ENCODE data around the gene CCRL2. TPM values are rescaled to one million over a fixed set of nuclear protein-coding genes. Genes with fewer than 3 reads are reported as not detected.

CCRL2 gene
- total RNA-seq, 1 experiment from 2014 or later: not detected

DNA sequence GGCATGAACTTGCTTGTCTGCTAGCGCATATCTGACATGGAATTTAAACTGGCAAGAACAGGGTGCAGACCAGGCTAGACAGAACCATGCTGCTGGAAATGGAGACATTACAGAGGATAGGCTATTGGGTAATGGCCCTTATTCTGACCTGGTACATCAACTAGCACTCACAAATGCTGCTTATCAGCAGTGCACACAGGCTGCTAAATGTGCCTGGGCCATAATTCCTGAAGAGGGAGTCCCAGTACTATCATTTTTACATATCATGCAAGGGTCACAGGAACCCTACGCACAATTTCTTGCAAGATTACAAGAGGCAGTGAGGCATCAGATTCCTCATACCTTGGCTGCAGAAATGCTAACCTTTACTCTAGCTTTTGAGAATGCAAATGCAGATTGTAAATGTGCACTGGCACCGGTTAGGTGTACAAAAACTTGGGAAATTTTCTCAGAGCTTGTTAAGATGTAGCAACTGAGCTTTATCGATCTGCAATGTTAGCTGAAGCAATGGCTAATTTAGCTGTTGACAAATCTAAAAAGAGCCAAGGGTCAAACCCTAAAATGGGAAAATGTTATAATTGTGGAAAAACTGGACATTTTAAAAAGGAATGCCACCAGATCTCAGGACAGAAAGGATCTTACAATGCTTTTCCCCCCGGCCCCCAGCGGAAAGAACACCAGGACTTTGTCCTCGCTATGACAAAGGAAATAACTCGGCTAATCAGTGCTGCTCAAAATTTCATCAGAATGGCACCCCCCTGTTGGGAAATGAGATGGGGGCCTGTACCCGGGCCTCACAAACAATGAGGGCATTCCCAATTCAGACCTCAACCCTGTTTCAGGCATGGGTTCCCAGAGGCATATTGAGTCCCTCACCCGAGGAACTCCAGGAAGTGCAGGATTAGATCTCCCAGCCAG is 21.1 kb downstream of the CCRL2 start:
- Mint-ChIP-seq H3K9me3 (peaks cover 29% of the 10 kb centered on the region), H3K4me1 (0 out of 2 replicates have a peak, but pooled peaks cover 3% of the 10 kb centered on the region), H3K27me3 (ENCODE audit: low read depth) (peaks cover 6% of the 10 kb centered on the region; the same call in 1 of the 2 replicates), H3K36me3 (peaks cover 27% of the 10 kb centered on the region), H3K27ac (no peak overlapping the region), H3K4me3 (no peak overlapping the region)
- ATAC-seq: no peak
- no peak for DNase-seq (ENCODE audit: low spot score)
- no peak for TF ChIP-seq FOXK1 (CRISPR knock-in tag; IDR thresholded peaks at IDR 0.05)
- TF ChIP-seq ATF1 (CRISPR knock-in tag; IDR thresholded peaks at IDR 0.05): no peak
- TF ChIP-seq TEAD1 (CRISPR knock-in tag; IDR thresholded peaks at IDR 0.05): no peak
- TF ChIP-seq, protein P1, sequence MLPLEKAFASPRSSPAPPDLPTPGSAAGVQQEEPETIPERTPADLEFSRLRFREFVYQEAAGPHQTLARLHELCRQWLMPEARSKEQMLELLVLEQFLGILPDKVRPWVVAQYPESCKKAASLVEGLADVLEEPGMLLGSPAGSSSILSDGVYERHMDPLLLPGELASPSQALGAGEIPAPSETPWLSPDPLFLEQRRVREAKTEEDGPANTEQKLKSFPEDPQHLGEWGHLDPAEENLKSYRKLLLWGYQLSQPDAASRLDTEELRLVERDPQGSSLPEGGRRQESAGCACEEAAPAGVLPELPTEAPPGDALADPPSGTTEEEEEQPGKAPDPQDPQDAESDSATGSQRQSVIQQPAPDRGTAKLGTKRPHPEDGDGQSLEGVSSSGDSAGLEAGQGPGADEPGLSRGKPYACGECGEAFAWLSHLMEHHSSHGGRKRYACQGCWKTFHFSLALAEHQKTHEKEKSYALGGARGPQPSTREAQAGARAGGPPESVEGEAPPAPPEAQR (CRISPR knock-in tag; IDR thresholded peaks at IDR 0.05): no peak
- TF ChIP-seq, protein P2, sequence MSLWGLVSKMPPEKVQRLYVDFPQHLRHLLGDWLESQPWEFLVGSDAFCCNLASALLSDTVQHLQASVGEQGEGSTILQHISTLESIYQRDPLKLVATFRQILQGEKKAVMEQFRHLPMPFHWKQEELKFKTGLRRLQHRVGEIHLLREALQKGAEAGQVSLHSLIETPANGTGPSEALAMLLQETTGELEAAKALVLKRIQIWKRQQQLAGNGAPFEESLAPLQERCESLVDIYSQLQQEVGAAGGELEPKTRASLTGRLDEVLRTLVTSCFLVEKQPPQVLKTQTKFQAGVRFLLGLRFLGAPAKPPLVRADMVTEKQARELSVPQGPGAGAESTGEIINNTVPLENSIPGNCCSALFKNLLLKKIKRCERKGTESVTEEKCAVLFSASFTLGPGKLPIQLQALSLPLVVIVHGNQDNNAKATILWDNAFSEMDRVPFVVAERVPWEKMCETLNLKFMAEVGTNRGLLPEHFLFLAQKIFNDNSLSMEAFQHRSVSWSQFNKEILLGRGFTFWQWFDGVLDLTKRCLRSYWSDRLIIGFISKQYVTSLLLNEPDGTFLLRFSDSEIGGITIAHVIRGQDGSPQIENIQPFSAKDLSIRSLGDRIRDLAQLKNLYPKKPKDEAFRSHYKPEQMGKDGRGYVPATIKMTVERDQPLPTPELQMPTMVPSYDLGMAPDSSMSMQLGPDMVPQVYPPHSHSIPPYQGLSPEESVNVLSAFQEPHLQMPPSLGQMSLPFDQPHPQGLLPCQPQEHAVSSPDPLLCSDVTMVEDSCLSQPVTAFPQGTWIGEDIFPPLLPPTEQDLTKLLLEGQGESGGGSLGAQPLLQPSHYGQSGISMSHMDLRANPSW (CRISPR knock-in tag; conservative IDR thresholded peaks at IDR 0.05; ENCODE audit: low read depth): no peak
- TF ChIP-seq MXD4 (CRISPR knock-in tag; IDR thresholded peaks at IDR 0.05; ENCODE audit: borderline replicate concordance): no peak
- no peak for TF ChIP-seq ELF4 (CRISPR knock-in tag; IDR thresholded peaks at IDR 0.05; ENCODE audit: low read depth)
- TF ChIP-seq, protein P3, sequence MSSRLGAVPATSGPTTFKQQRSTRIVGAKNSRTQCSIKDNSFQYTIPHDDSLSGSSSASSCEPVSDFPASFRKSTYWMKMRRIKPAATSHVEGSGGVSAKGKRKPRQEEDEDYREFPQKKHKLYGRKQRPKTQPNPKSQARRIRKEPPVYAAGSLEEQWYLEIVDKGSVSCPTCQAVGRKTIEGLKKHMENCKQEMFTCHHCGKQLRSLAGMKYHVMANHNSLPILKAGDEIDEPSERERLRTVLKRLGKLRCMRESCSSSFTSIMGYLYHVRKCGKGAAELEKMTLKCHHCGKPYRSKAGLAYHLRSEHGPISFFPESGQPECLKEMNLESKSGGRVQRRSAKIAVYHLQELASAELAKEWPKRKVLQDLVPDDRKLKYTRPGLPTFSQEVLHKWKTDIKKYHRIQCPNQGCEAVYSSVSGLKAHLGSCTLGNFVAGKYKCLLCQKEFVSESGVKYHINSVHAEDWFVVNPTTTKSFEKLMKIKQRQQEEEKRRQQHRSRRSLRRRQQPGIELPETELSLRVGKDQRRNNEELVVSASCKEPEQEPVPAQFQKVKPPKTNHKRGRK (CRISPR knock-in tag; IDR thresholded peaks at IDR 0.05; ENCODE audit: borderline replicate concordance): no peak
- TF ChIP-seq RELA (CRISPR knock-in tag; IDR thresholded peaks at IDR 0.05; ENCODE audit: borderline replicate concordance): no peak
- no peak for TF ChIP-seq NFATC4 (CRISPR knock-in tag; IDR thresholded peaks at IDR 0.05)
- TF ChIP-seq, protein P4, sequence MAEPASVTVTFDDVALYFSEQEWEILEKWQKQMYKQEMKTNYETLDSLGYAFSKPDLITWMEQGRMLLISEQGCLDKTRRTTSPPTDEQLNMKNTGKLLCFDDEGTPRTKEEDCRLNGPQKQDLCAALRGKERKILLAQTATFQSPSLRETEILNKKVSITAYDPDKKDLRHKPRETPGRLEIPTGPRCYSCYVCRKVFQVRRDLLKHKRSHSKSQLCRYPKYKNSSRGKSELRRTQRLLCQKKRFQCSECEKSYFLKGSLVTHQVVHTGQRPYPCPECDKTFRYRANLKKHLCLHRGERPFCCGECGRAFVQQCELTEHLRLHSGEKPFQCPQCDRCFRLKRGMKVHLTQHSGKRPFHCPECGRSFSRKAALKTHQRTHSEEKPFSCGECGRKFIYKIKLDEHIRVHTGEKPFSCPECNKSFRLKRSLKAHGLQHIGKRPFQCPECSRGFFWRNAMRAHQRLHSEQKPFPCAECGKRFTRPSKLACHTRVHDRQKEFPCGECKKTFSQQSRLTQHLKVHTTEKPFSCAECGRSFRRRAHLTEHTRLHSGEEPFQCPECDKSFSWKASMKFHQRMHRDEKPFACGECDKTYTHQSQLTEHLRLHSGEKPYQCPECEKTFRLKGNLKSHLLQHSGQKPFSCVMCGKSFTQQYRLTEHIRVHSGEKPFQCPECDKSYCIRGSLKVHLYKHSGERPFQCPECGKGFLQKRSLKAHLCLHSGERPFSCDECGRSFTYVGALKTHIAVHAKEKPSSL (CRISPR knock-in tag; conservative IDR thresholded peaks at IDR 0.05): no peak
- TF ChIP-seq ZNF138 (CRISPR knock-in tag; conservative IDR thresholded peaks at IDR 0.05): no peak
- TF ChIP-seq TP53 (CRISPR knock-in tag; IDR thresholded peaks at IDR 0.05): no peak
- no peak for TF ChIP-seq ZNF671 (CRISPR knock-in tag; IDR thresholded peaks at IDR 0.05)
- POLR2A ChIA-PET: no interaction called here
- CTCF ChIA-PET: interaction anchor here (0.9 to 2.0 kb wide), 5 partner anchors 22 to 58 kb away, joined by 3 to 7 read pairs (median 4); partner anchors contain the start of gene CCR5

DNA sequence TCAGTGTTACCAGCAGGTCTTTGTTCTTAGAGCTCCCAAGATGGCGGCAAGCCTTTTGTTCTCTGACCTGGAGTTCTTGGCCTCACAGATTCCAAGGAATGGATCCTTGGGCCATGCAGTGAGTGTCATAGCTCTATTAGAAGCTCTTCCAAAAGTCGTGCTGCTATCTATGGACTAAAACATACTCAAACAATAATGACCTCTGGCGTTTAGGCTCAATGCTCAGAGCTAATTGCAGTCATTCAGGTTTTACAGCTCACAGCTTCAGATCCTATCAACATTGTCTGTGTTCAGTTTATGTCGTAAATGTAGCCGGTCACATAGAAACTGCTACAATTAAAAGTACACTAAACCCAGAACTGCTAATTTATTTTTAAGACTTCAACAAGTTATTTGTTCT is 22.2 kb downstream of the CCRL2 start:
- Mint-ChIP-seq H3K9me3 (peaks cover 38% of the 10 kb centered on the region), H3K27me3 (ENCODE audit: low read depth) (peaks cover 6% of the 10 kb centered on the region; the same call in 1 of the 2 replicates), H3K4me1 (0 out of 2 replicates have a peak, but pooled peaks cover 3% of the 10 kb centered on the region), H3K4me3 (no peak overlapping the region), H3K27ac (no peak overlapping the region), H3K36me3 (peaks cover 31% of the 10 kb centered on the region)
- CTCF ChIA-PET: interaction anchor here (1.0 to 2.0 kb wide), 6 partner anchors 14 to 221 kb away, joined by 3 to 5 read pairs (median 4); partner anchors contain the start of genes CCR1 and CCR5
- no peak for DNase-seq (ENCODE audit: low spot score)
- POLR2A ChIA-PET: no interaction called here
- ATAC-seq: no peak
- TF ChIP-seq OVOL2 (CRISPR knock-in tag; IDR thresholded peaks at IDR 0.05; ENCODE audit: borderline replicate concordance) (no peak), JAZF1 (CRISPR knock-in tag; IDR thresholded peaks at IDR 0.05) (no peak), TEAD4 (CRISPR knock-in tag; IDR thresholded peaks at IDR 0.05) (no peak), ZNF232 (CRISPR knock-in tag; IDR thresholded peaks at IDR 0.05) (no peak), ZNF263 (CRISPR knock-in tag; IDR thresholded peaks at IDR 0.05; ENCODE audit: low read depth) (no peak)
- TF ChIP-seq, protein P5, sequence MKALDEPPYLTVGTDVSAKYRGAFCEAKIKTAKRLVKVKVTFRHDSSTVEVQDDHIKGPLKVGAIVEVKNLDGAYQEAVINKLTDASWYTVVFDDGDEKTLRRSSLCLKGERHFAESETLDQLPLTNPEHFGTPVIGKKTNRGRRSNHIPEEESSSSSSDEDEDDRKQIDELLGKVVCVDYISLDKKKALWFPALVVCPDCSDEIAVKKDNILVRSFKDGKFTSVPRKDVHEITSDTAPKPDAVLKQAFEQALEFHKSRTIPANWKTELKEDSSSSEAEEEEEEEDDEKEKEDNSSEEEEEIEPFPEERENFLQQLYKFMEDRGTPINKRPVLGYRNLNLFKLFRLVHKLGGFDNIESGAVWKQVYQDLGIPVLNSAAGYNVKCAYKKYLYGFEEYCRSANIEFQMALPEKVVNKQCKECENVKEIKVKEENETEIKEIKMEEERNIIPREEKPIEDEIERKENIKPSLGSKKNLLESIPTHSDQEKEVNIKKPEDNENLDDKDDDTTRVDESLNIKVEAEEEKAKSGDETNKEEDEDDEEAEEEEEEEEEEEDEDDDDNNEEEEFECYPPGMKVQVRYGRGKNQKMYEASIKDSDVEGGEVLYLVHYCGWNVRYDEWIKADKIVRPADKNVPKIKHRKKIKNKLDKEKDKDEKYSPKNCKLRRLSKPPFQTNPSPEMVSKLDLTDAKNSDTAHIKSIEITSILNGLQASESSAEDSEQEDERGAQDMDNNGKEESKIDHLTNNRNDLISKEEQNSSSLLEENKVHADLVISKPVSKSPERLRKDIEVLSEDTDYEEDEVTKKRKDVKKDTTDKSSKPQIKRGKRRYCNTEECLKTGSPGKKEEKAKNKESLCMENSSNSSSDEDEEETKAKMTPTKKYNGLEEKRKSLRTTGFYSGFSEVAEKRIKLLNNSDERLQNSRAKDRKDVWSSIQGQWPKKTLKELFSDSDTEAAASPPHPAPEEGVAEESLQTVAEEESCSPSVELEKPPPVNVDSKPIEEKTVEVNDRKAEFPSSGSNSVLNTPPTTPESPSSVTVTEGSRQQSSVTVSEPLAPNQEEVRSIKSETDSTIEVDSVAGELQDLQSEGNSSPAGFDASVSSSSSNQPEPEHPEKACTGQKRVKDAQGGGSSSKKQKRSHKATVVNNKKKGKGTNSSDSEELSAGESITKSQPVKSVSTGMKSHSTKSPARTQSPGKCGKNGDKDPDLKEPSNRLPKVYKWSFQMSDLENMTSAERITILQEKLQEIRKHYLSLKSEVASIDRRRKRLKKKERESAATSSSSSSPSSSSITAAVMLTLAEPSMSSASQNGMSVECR (CRISPR knock-in tag; IDR thresholded peaks at IDR 0.05; ENCODE audit: borderline replicate concordance): no peak
- TF ChIP-seq, protein P1 (CRISPR knock-in tag; IDR thresholded peaks at IDR 0.05): no peak

Data from WTC11 (cell line).